ENCODE data around the gene CNOT10.
"Not testable (repeated sequence)": the region's sequence is repeated elsewhere in the genome, so short reads cannot be mapped to it uniquely, and the experiment has no call there.

Gene CNOT10

GRCh38 chr3:32782407-32782806 is 97.4 kb downstream of the CNOT10 start:
- no peaks in the 10 kb centered on the region for H3K79me1 ChIP-seq (replicated peaks; ENCODE audit: low read length, poor library complexity, severe bottlenecking)
- no peak overlapping the region for H2BK15ac ChIP-seq (ENCODE audit: low read depth, poor library complexity, severe bottlenecking)
- no peak overlapping the region for H2BK120ac ChIP-seq (ENCODE audit: low read depth, low read length)
- no peak overlapping the region for H3K4me3 ChIP-seq (ENCODE audit: insufficient read depth in 1 of 2, low read depth in 1 of 2, low read length in 2 of 2)
- H2BK12ac ChIP-seq (ENCODE audit: low read length in 2 of 2): no peak overlapping the region
- no peak overlapping the region for H3K23ac ChIP-seq (ENCODE audit: low read length in 2 of 2)
- no peak overlapping the region for H3K27ac ChIP-seq (ENCODE audit: low read length, poor library complexity, severe bottlenecking)
- no peak overlapping the region for H3K9ac ChIP-seq (ENCODE audit: low read length)
- no peak overlapping the region for H3K18ac ChIP-seq (ENCODE audit: low read depth in 1 of 2, low read length in 2 of 2)
- no peaks in the 10 kb centered on the region for H3K36me3 ChIP-seq (ENCODE audit: control insufficient read depth in 1 of 2, insufficient read depth in 2 of 2, low read depth in 1 of 2, low read length in 2 of 2)
- no peak overlapping the region for H2BK5ac ChIP-seq (ENCODE audit: low read depth, low read length, poor library complexity, severe bottlenecking)
- H3K9me3 ChIP-seq (ENCODE audit: control insufficient read depth, low read length): no peaks in the 10 kb centered on the region
- H3K27me3 ChIP-seq (ENCODE audit: control insufficient read depth in 1 of 2, insufficient read depth in 1 of 2, low read length in 2 of 2): peaks cover 0 to 11% of the 10 kb centered on the region in 2 experiments
- H2AFZ ChIP-seq (ENCODE audit: low read depth, low read length): no peak overlapping the region
- H3K14ac ChIP-seq (ENCODE audit: low read length in 2 of 2): no peak overlapping the region
- 93% methylated on average over 3 of the region's 3 CpGs for WGBS
- peaks cover 4% of the 10 kb centered on the region for H3K4me1 ChIP-seq (ENCODE audit: control insufficient read depth, insufficient read depth, low read depth, low read length)
- H4K8ac ChIP-seq (ENCODE audit: low read length): no peak overlapping the region
- H4K91ac ChIP-seq (ENCODE audit: low read length): no peak overlapping the region
- no peak overlapping the region for H3K4me2 ChIP-seq (ENCODE audit: low read length, poor library complexity, severe bottlenecking)
- no peak for DNase-seq
- no peak overlapping the region for H3K4ac ChIP-seq (ENCODE audit: low read depth in 1 of 2, low read length in 2 of 2)
- no peak overlapping the region for H2AK5ac ChIP-seq (ENCODE audit: low read length, severe bottlenecking)

GRCh38 chr3:32791833-32792232 is 106.8 kb downstream of the CNOT10 start:
- no peak overlapping the region for H3K27ac ChIP-seq (ENCODE audit: low read length, poor library complexity, severe bottlenecking)
- WGBS: 54% methylated on average over 3 of the region's 3 CpGs
- no peak overlapping the region for H3K14ac ChIP-seq (ENCODE audit: low read length in 2 of 2)
- no peak for DNase-seq
- H3K36me3 ChIP-seq (ENCODE audit: control insufficient read depth in 1 of 2, insufficient read depth in 2 of 2, low read depth in 1 of 2, low read length in 2 of 2): no peaks in the 10 kb centered on the region
- H3K9me3 ChIP-seq (ENCODE audit: control insufficient read depth, low read length): no peaks in the 10 kb centered on the region
- H3K4me2 ChIP-seq (ENCODE audit: low read length, poor library complexity, severe bottlenecking): no peak overlapping the region
- H4K8ac ChIP-seq (ENCODE audit: low read length): no peak overlapping the region
- H3K23ac ChIP-seq (ENCODE audit: low read length in 2 of 2): no peak overlapping the region
- H3K4me1 ChIP-seq (ENCODE audit: control insufficient read depth, insufficient read depth, low read depth, low read length): no peaks in the 10 kb centered on the region
- H2BK120ac ChIP-seq (ENCODE audit: low read depth, low read length): no peak overlapping the region
- H3K18ac ChIP-seq (ENCODE audit: low read depth in 1 of 2, low read length in 2 of 2): no peak overlapping the region
- H4K91ac ChIP-seq (ENCODE audit: low read length): no peak overlapping the region
- no peak overlapping the region for H2BK12ac ChIP-seq (ENCODE audit: low read length in 2 of 2)
- no peaks in the 10 kb centered on the region for H3K79me1 ChIP-seq (replicated peaks; ENCODE audit: low read length, poor library complexity, severe bottlenecking)
- no peak overlapping the region for H3K9ac ChIP-seq (ENCODE audit: low read length)
- H3K4me3 ChIP-seq (ENCODE audit: insufficient read depth in 1 of 2, low read depth in 1 of 2, low read length in 2 of 2): no peak overlapping the region
- no peak overlapping the region for H3K4ac ChIP-seq (ENCODE audit: low read depth in 1 of 2, low read length in 2 of 2)
- H3K27me3 ChIP-seq (ENCODE audit: control insufficient read depth in 1 of 2, insufficient read depth in 1 of 2, low read length in 2 of 2): peaks cover 5 to 14% of the 10 kb centered on the region in 2 experiments
- no peak overlapping the region for H2AFZ ChIP-seq (ENCODE audit: low read depth, low read length)
- H2BK15ac ChIP-seq (ENCODE audit: low read depth, poor library complexity, severe bottlenecking): no peak overlapping the region
- no peak overlapping the region for H2BK5ac ChIP-seq (ENCODE audit: low read depth, low read length, poor library complexity, severe bottlenecking)
- H2AK5ac ChIP-seq (ENCODE audit: low read length, severe bottlenecking): no peak overlapping the region

- 70% methylated on average over 8 of the region's 8 CpGs for WGBS
- H4K8ac ChIP-seq (ENCODE audit: low read length): no peak overlapping the region
Observed at GRCh38 chr3:32794487-32795308, 109.7 kb downstream of the CNOT10 start.

DNA sequence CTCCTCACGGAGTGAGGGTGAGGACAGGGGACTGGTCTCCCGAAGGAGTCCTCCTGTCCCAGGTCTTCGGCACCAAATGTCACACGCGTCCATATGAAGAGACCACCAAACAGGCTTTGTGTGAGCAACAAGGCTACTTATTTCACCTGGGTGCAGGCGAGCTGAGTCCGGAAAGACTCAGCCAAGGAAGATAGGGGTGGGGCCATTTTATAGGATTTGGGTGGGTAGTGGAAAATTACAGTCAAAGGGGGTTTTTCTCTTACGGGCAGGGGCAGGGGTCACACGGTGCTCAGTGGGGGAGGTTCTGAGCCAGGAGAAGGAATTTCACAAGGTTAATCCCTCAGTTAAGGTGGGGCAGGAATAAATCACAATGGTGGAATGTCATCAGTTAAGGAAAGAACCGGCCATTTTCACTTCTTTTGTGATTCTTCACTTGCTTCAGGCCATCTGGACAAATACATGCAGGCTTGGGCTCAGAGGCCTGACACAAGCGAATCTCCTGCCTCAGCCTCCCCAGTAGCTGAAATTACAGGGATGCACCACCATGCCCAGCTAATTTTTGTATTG is 111.5 kb downstream of the CNOT10 start:
- not testable (repeated sequence) for H3K4me3 ChIP-seq (ENCODE audit: insufficient read depth in 1 of 2, low read depth in 1 of 2, low read length in 2 of 2); H3K18ac ChIP-seq (ENCODE audit: low read depth in 1 of 2, low read length in 2 of 2); H2BK15ac ChIP-seq (ENCODE audit: low read depth, poor library complexity, severe bottlenecking); H3K9me3 ChIP-seq (ENCODE audit: control insufficient read depth, low read length); H3K23ac ChIP-seq (ENCODE audit: low read length in 2 of 2); H2AFZ ChIP-seq (ENCODE audit: low read depth, low read length); H4K8ac ChIP-seq (ENCODE audit: low read length); H2BK120ac ChIP-seq (ENCODE audit: low read depth, low read length); H3K79me1 ChIP-seq (replicated peaks; ENCODE audit: low read length, poor library complexity, severe bottlenecking); H2BK12ac ChIP-seq (ENCODE audit: low read length in 2 of 2); H2AK5ac ChIP-seq (ENCODE audit: low read length, severe bottlenecking); H3K4me2 ChIP-seq (ENCODE audit: low read length, poor library complexity, severe bottlenecking); H2BK5ac ChIP-seq (ENCODE audit: low read depth, low read length, poor library complexity, severe bottlenecking); H3K27ac ChIP-seq (ENCODE audit: low read length, poor library complexity, severe bottlenecking); H4K91ac ChIP-seq (ENCODE audit: low read length); H3K36me3 ChIP-seq (ENCODE audit: control insufficient read depth in 1 of 2, insufficient read depth in 2 of 2, low read depth in 1 of 2, low read length in 2 of 2); DNase-seq; H3K4ac ChIP-seq (ENCODE audit: low read depth in 1 of 2, low read length in 2 of 2); H3K14ac ChIP-seq (ENCODE audit: low read length in 2 of 2); H3K9ac ChIP-seq (ENCODE audit: low read length); H3K4me1 ChIP-seq (ENCODE audit: control insufficient read depth, insufficient read depth, low read depth, low read length)
- peaks cover 5 to 18% of the 10 kb centered on the region in 2 experiments for H3K27me3 ChIP-seq (ENCODE audit: control insufficient read depth in 1 of 2, insufficient read depth in 1 of 2, low read length in 2 of 2)
- 84% methylated on average over 11 of the region's 11 CpGs for whole genome bisulfite sequencing

More at GRCh38 chr3:32794487-32795308, 109.7 kb downstream of the CNOT10 start:
- Histone ChIP-seq H3K18ac (ENCODE audit: low read depth in 1 of 2, low read length in 2 of 2) (no peak overlapping the region), H2BK5ac (ENCODE audit: low read depth, low read length, poor library complexity, severe bottlenecking) (no peak overlapping the region), H3K36me3 (ENCODE audit: control insufficient read depth in 1 of 2, insufficient read depth in 2 of 2, low read depth in 1 of 2, low read length in 2 of 2) (no peaks in the 10 kb centered on the region), H3K4ac (ENCODE audit: low read depth in 1 of 2, low read length in 2 of 2) (no peak overlapping the region), H2BK15ac (ENCODE audit: low read depth, poor library complexity, severe bottlenecking) (no peak overlapping the region), H3K23ac (ENCODE audit: low read length in 2 of 2) (no peak overlapping the region), H3K4me2 (ENCODE audit: low read length, poor library complexity, severe bottlenecking) (no peak overlapping the region), H2BK12ac (ENCODE audit: low read length in 2 of 2) (no peak overlapping the region), H3K9me3 (ENCODE audit: control insufficient read depth, low read length) (no peaks in the 10 kb centered on the region), H4K91ac (ENCODE audit: low read length) (no peak overlapping the region), H3K9ac (ENCODE audit: low read length) (no peak overlapping the region), H3K27ac (ENCODE audit: low read length, poor library complexity, severe bottlenecking) (no peak overlapping the region), H3K27me3 (ENCODE audit: control insufficient read depth in 1 of 2, insufficient read depth in 1 of 2, low read length in 2 of 2) (peaks cover 5 to 8% of the 10 kb centered on the region in 2 experiments), H2AFZ (ENCODE audit: low read depth, low read length) (no peak overlapping the region), H3K79me1 (replicated peaks; ENCODE audit: low read length, poor library complexity, severe bottlenecking) (no peaks in the 10 kb centered on the region), H3K14ac (ENCODE audit: low read length in 2 of 2) (no peak overlapping the region), H3K4me1 (ENCODE audit: control insufficient read depth, insufficient read depth, low read depth, low read length) (no peaks in the 10 kb centered on the region), H2AK5ac (ENCODE audit: low read length, severe bottlenecking) (no peak overlapping the region), H2BK120ac (ENCODE audit: low read depth, low read length) (no peak overlapping the region), H3K4me3 (ENCODE audit: insufficient read depth in 1 of 2, low read depth in 1 of 2, low read length in 2 of 2) (no peak overlapping the region)
- peak; percentile 46 for DNase-seq
